Measurements from ENCODE around the gene HLA-DQA1. TPM values are rescaled to one million over a fixed set of nuclear protein-coding genes. Genes with fewer than 3 reads are reported as not detected.

The HLA-DQA1 gene
- polyA plus RNA-seq, 10 donors, result 0.89 to 6.0 (median 2.5) TPM

Other genes starting within 250 kb of the HLA-DQA1 start
- 1 to 10 TPM in 1 of 10 donors, under 1 TPM in 8, not detected in 1; 0.16 to 1.2 (median 0.39) TPM for gene BTNL2, start 230.2 kb upstream of the HLA-DQA1 start, polyA plus RNA-seq (ENCODE audit: insufficient read length in 10 of 10)
- 10 to 100 TPM; 16.9 to 36.5 (median 29.0) TPM for gene HLA-DRA, start 197.5 kb upstream of the HLA-DQA1 start, polyA plus RNA-seq (ENCODE audit: insufficient read length in 10 of 10)
- 10 to 100 TPM in 3 of 10 donors, 1 to 10 TPM in 7; 1.1 to 19.3 (median 2.9) TPM for gene HLA-DRB5, start 107.1 kb upstream of the HLA-DQA1 start, polyA plus RNA-seq (ENCODE audit: insufficient read length in 10 of 10)
- 10 to 100 TPM in 6 of 10 donors, 1 to 10 TPM in 4; 3.9 to 22.6 (median 11.4) TPM for gene HLA-DRB1, start 47.6 kb upstream of the HLA-DQA1 start, polyA plus RNA-seq (ENCODE audit: insufficient read length in 10 of 10)
- gene HLA-DQB1, start 29.3 kb downstream of the HLA-DQA1 start, polyA plus RNA-seq (ENCODE audit: insufficient read length in 10 of 10), result 1 to 10 TPM in 9 of 10 donors, under 1 TPM in 1; 0.84 to 6.4 (median 2.3) TPM
- gene HLA-DQA2, start 104.0 kb downstream of the HLA-DQA1 start, polyA plus RNA-seq (ENCODE audit: insufficient read length in 10 of 10), result under 1 TPM in 6 of 10 donors, not detected in 4; 0.14 to 0.69 (median 0.53) TPM
- gene HLA-DQB2, start 126.1 kb downstream of the HLA-DQA1 start, polyA plus RNA-seq (ENCODE audit: insufficient read length in 10 of 10), result under 1 TPM in 6 of 10 donors, not detected in 4; 0.17 to 0.70 (median 0.32) TPM
- under 1 TPM in 7 of 10 donors, not detected in 3; 0.15 to 0.61 (median 0.25) TPM for gene HLA-DOB, start 179.6 kb downstream of the HLA-DQA1 start, polyA plus RNA-seq (ENCODE audit: insufficient read length in 10 of 10)
- 1 to 10 TPM; 3.5 to 8.5 (median 5.8) TPM for gene TAP2, start 201.3 kb downstream of the HLA-DQA1 start, polyA plus RNA-seq (ENCODE audit: insufficient read length in 10 of 10)
- gene PSMB8, start 206.6 kb downstream of the HLA-DQA1 start, polyA plus RNA-seq (ENCODE audit: insufficient read length in 10 of 10), result 10 to 100 TPM; 12.0 to 20.3 (median 14.7) TPM
- 10 to 100 TPM in 4 of 10 donors, 1 to 10 TPM in 6; 7.6 to 11.6 (median 9.9) TPM for gene TAP1, start 216.3 kb downstream of the HLA-DQA1 start, polyA plus RNA-seq (ENCODE audit: insufficient read length in 10 of 10)
- gene PSMB9, start 216.8 kb downstream of the HLA-DQA1 start, polyA plus RNA-seq (ENCODE audit: insufficient read length in 10 of 10), result 1 to 10 TPM; 2.9 to 8.8 (median 5.2) TPM

Data from muscle of back (tissue), 10 donors.